Vagina (tissue), 2 donors: Measurements from ENCODE around the gene PNMA8B. TPM values are rescaled to one million over a fixed set of nuclear protein-coding genes. Genes with fewer than 3 reads are reported as not detected.

ENCODE experiments used
- DNase-seq, 2 donors: peaks; one replicate each; pipeline ENCODE4 v3.0.0-alpha.2; 2017; ENCODE audit errors: extremely low spot score in 2 of 2
- H3K27ac ChIP-seq: fragments of 200-600 bp; sonication (generic); one replicate; pipeline ENCODE4 v1.5.1; 2019
- H3K27me3 ChIP-seq: fragments of 200-600 bp; sonication (generic); one replicate; pipeline ENCODE4 v1.5.1; 2019
- H3K36me3 ChIP-seq, 2 donors: fragments of 200-600 bp; sonication (generic); one replicate each; pipeline ENCODE4 v1.5.1; 2017 to 2019
- H3K4me1 ChIP-seq: fragments of 200-600 bp; sonication (generic); one replicate; pipeline ENCODE4 v1.5.1; 2019
- H3K4me3 ChIP-seq, 2 donors: fragments of 200-600 bp; sonication (generic); 1 replicate in 1 of 2; 2 replicates in 1 of 2; pipeline ENCODE4 v1.5.1; 2016 to 2019
- H3K9me3 ChIP-seq: fragments of 200-600 bp; sonication (generic); one replicate; pipeline ENCODE4 v1.5.1; 2019
- CTCF ChIP-seq, 3 experiments: fragments of 450-650 bp in 2 of 3; fragments of 200-600 bp in 1 of 3; sonication (generic) in 1 of 3; IDR thresholded peaks; one replicate each; pipeline ENCODE4 v1.5.1; 2017 to 2019; ENCODE audit warnings: antibody characterized with exemption in 3 of 3, mild to moderate bottlenecking in 2 of 3, moderate library complexity in 2 of 3
- POLR2A ChIP-seq, 2 donors: fragments of 450-650 bp; IDR thresholded peaks; one replicate each; pipeline ENCODE4 v1.6.1; 2017; ENCODE audit warnings: antibody characterized with exemption in 2 of 2, mild to moderate bottlenecking in 2 of 2, moderate library complexity in 2 of 2
- POLR2AphosphoS5 ChIP-seq, 2 donors: sonication (generic); formaldehyde crosslinking; IDR thresholded peaks; one replicate each; pipeline ENCODE4 v1.9.0; 2017; ENCODE audit warnings: antibody characterized with exemption in 2 of 2, mild to moderate bottlenecking in 2 of 2, low read depth in 1 of 2; ENCODE audit not compliant: insufficient read depth in 1 of 2
- intact Hi-C: fragments of 100-400 bp; cut with DNase I; formaldehyde crosslinking; loops from one replicate; pipeline ENCODE4 v1.15.1; 2023
- total RNA-seq: library from RNA; depleted of rRNA; stranded (reverse); fragments of >200 nt; gene quantifications from one replicate; pipeline ENCODE4 v1.2.3, GENCODE V29; 2016

The PNMA8B gene
- total RNA-seq, 1 donor from 2014 or later = 2.7 TPM

- H3K4me1 ChIP-seq = peaks cover 16% of the 10 kb centered on the region
- intact Hi-C loops = no loop called here
- no peaks in the 10 kb centered on the region for H3K36me3 ChIP-seq
- no peaks in the 10 kb centered on the region for H3K9me3 ChIP-seq
- peak in 1 of 2 donors; percentile 86 for DNase-seq
- TF ChIP-seq CTCF (IDR thresholded peaks at IDR 0.05) = no peak
- TF ChIP-seq POLR2A (IDR thresholded peaks at IDR 0.05) = no peak
- TF ChIP-seq POLR2AphosphoS5 (IDR thresholded peaks at IDR 0.05; ENCODE audit: insufficient read depth in 1 of 2, low read depth in 1 of 2) = peak in 1 of 2 donors; percentile 52
- H3K27me3 ChIP-seq = no peaks in the 10 kb centered on the region
- peak within 1 kb of the TSS; percentile 38 to 44 for H3K4me3 ChIP-seq
- peak within 1 kb of the TSS; percentile 76 for H3K27ac ChIP-seq
Measured at GRCh38 chr19:46471116-46471733, 24.4 kb downstream of the PNMA8B start, which contains the start of gene PNMA8A. TSS of gene PNMA8A (minus strand) at chr19:46471563. CDS start at chr19:46471035, 528 bp downstream.

- intact Hi-C loops = no loop called here
- peak in 1 of 2 donors; percentile 64 for DNase-seq
- Histone ChIP-seq H3K27me3 (no peaks in the 10 kb centered on the region), H3K4me3 (no peak overlapping the region), H3K4me1 (peaks cover 16% of the 10 kb centered on the region), H3K36me3 (no peaks in the 10 kb centered on the region), H3K27ac (peak overlapping the region; percentile 76), H3K9me3 (no peaks in the 10 kb centered on the region)
- TF ChIP-seq CTCF (IDR thresholded peaks at IDR 0.05) (no peak), POLR2A (IDR thresholded peaks at IDR 0.05) (no peak), POLR2AphosphoS5 (IDR thresholded peaks at IDR 0.05; ENCODE audit: insufficient read depth in 1 of 2, low read depth in 1 of 2) (no peak)
Measured at GRCh38 chr19:46470376-46470775, 25.3 kb downstream of the PNMA8B start.

GRCh38 chr19:46469541-46470185 is 26.0 kb downstream of the PNMA8B start:
- intact Hi-C loops = no loop called here
- no peaks in the 10 kb centered on the region for H3K36me3 ChIP-seq
- no peaks in the 10 kb centered on the region for H3K27me3 ChIP-seq
- H3K4me3 ChIP-seq = no peak overlapping the region
- no peaks in the 10 kb centered on the region for H3K9me3 ChIP-seq
- TF ChIP-seq POLR2A (IDR thresholded peaks at IDR 0.05) (no peak), CTCF (IDR thresholded peaks at IDR 0.05) (no peak), POLR2AphosphoS5 (IDR thresholded peaks at IDR 0.05; ENCODE audit: insufficient read depth in 1 of 2, low read depth in 1 of 2) (no peak)
- no peak for DNase-seq
- H3K4me1 ChIP-seq = peaks cover 16% of the 10 kb centered on the region
- no peak overlapping the region for H3K27ac ChIP-seq

- H3K9me3 ChIP-seq = no peaks in the 10 kb centered on the region
- H3K4me1 ChIP-seq = peaks cover 10% of the 10 kb centered on the region
- intact Hi-C loops = no loop called here
- H3K27me3 ChIP-seq = no peaks in the 10 kb centered on the region
- no peak overlapping the region for H3K4me3 ChIP-seq
- TF ChIP-seq CTCF (IDR thresholded peaks at IDR 0.05) (no peak), POLR2A (IDR thresholded peaks at IDR 0.05) (no peak), POLR2AphosphoS5 (IDR thresholded peaks at IDR 0.05; ENCODE audit: insufficient read depth in 1 of 2, low read depth in 1 of 2) (no peak)
- peak overlapping the region; percentile 46 for H3K27ac ChIP-seq
- no peaks in the 10 kb centered on the region for H3K36me3 ChIP-seq
- no peak for DNase-seq
Measured at GRCh38 chr19:46466536-46467196, 29.0 kb downstream of the PNMA8B start.
